NCI-H82 (cell line): ENCODE measurements around the gene REEP2.
A peak's percentile ranks its signal among the peaks of the same experiment; 100 is the strongest.

Experiments used
- DNase-seq: peaks from one replicate; lab custom pipeline; 2025; lab: John Stamatoyannopoulos, UW

REEP2 gene

GRCh38 chr5:138448481-138449398, 9.9 kb downstream of the REEP2 start:
- peak; percentile 55 for DNase-seq

GRCh38 chr5:138449501-138450239, 10.8 kb downstream of the REEP2 start:
- peak; percentile 90 for DNase-seq

GRCh38 chr5:138450971-138451370, 12.1 kb downstream of the REEP2 start:
- no peak for DNase-seq

- no peak for DNase-seq
Observed at GRCh38 chr5:138452720-138453119, 13.9 kb downstream of the REEP2 start.

GRCh38 chr5:138453590-138453989, 14.7 kb downstream of the REEP2 start:
- DNase-seq: no peak

- no peak for DNase-seq
Observed at GRCh38 chr5:138454121-138454520, 15.3 kb downstream of the REEP2 start.

- DNase-seq: peak; percentile 80
Observed at GRCh38 chr5:138455232-138455930, 16.5 kb downstream of the REEP2 start.

GRCh38 chr5:138457531-138458275, 18.8 kb downstream of the REEP2 start:
- no peak for DNase-seq

- no peak for DNase-seq
Observed at GRCh38 chr5:138458384-138458783, 19.5 kb downstream of the REEP2 start.

- no peak for DNase-seq
Observed at GRCh38 chr5:138458856-138459255, 20.0 kb downstream of the REEP2 start.

- DNase-seq: no peak
Observed at GRCh38 chr5:138459311-138459933, 20.6 kb downstream of the REEP2 start.

GRCh38 chr5:138460032-138460693, 21.3 kb downstream of the REEP2 start:
- no peak for DNase-seq

GRCh38 chr5:138461343-138462125, 22.7 kb downstream of the REEP2 start:
- DNase-seq: peak; percentile 26

GRCh38 chr5:138463419-138464007, 24.7 kb downstream of the REEP2 start:
- DNase-seq: peak; percentile 58

GRCh38 chr5:138464008-138464387, 25.1 kb downstream of the REEP2 start:
- DNase-seq: peak; percentile 94

- peak; percentile 99 for DNase-seq
Observed at GRCh38 chr5:138464388-138465260, 25.8 kb downstream of the REEP2 start.

GRCh38 chr5:138465261-138466124, 26.6 kb downstream of the REEP2 start, which contains the start of gene EGR1:
Gene EGR1 (plus strand): TSS chr5:138465479. CDS start chr5:138465762, 283 bp downstream.
- peak; percentile 93 for DNase-seq
